Body of pancreas (tissue), 4 donors: Measurements from ENCODE around the gene ECHS1.

Experiments used
- CTCF ChIP-seq, 7 experiments: fragments of 450-650 bp in 4 of 7; fragments of 200-600 bp in 3 of 7; sonication (generic) in 3 of 7; IDR thresholded peaks; one replicate each; pipeline ENCODE4 v1.5.1; 2016 to 2019; ENCODE audit warnings: antibody characterized with exemption in 7 of 7
- POLR2A ChIP-seq, 3 donors: fragments of 450-650 bp; IDR thresholded peaks; one replicate each; pipeline ENCODE4 v1.6.1; 2016; ENCODE audit warnings: antibody characterized with exemption in 3 of 3, mild to moderate bottlenecking in 2 of 3

GRCh38 chr10:133313192-133313591 lies 60.0 kb downstream of the ECHS1 start:
- TF ChIP-seq CTCF (IDR thresholded peaks at IDR 0.05) (no peak), POLR2A (IDR thresholded peaks at IDR 0.05) (no peak)
